HepG2 (cell line): Measurements from ENCODE around the gene NME4. TPM values are rescaled to one million over a fixed set of nuclear protein-coding genes. Genes with fewer than 3 reads are reported as not detected.
A peak's percentile ranks its signal among the peaks of the same experiment; 100 is the strongest.

Source experiments
- BCL3 ChIP-seq: sonication (generic); formaldehyde crosslinking; IDR thresholded peaks from 2 replicates; pipeline ENCODE4 v1.5.1; 2020; ENCODE audit warnings: mild to moderate bottlenecking, missing genetic modification reagents, moderate library complexity
- KDM1A ChIP-seq: IDR thresholded peaks from 2 replicates; pipeline ENCODE4 v1.6.1; 2016; ENCODE audit warnings: missing compliant biosample characterization
- NFIC ChIP-seq: IDR thresholded peaks from 2 replicates; pipeline ENCODE4 v1.6.1; 2012; ENCODE audit warnings: mild to moderate bottlenecking, low read length, inconsistent platforms
- ZNF138 ChIP-seq: sonication (generic); formaldehyde crosslinking; IDR thresholded peaks from 2 replicates; pipeline ENCODE4 v1.5.0; 2020; ENCODE audit warnings: mild to moderate bottlenecking, low read depth, missing genetic modification reagents
- ZNF687 ChIP-seq: sonication (generic); formaldehyde crosslinking; IDR thresholded peaks from 2 replicates; pipeline ENCODE4 v1.5.1; 2020; ENCODE audit warnings: mild to moderate bottlenecking, missing genetic modification reagents, moderate library complexity
- ZNF777 ChIP-seq: sonication (generic); formaldehyde crosslinking; IDR thresholded peaks from 2 replicates; pipeline ENCODE4 v1.4.0; 2020; ENCODE audit warnings: missing genetic modification reagents
- polyA plus RNA-seq, 8 experiments: library from polyadenylated mRNA; depleted of rRNA in 3 of 8; stranded (reverse) in 7 of 8; unstranded in 1 of 8; fragments of >200 nt; fragmentation: Illumina TruSeq in 4 of 8; extraction: Trizol in 4 of 8; gene quantifications; 2 replicates each; pipeline versions ENCODE4 v1.2.1 to v1.2.3, GENCODE V29; 2011 to 2016; ENCODE audit warnings: low read depth in 4 of 8, missing spikeins in 1 of 8, mixed read lengths in 1 of 8; ENCODE audit not compliant: insufficient read depth in 1 of 8
- total RNA-seq, 5 experiments: library from RNA; depleted of rRNA; stranded (reverse); fragments of >200 nt; fragmentation: Illumina TruSeq; extraction: Trizol; gene quantifications; 2 replicates each; pipeline ENCODE4 v1.2.3, GENCODE V29; 2016; ENCODE audit warnings: low read depth in 1 of 5
- TF ChIP-seq, protein P1 (sequence below): IDR thresholded peaks from 2 replicates; pipeline ENCODE4 v1.6.1; 2016; ENCODE audit warnings: missing genetic modification reagents, missing compliant biosample characterization

The NME4 gene
- total and polyA plus RNA-seq, 2 of the 13 experiments (the other 11 are each of a cell fraction or from before 2014, with no cell fraction given), result 121 to 263 TPM

GRCh38 chr16:401468-402348 is 4.7 kb downstream of the NME4 start, which contains the start of gene DECR2 (continued):
- TF ChIP-seq BCL3 (CRISPR knock-in tag) (no peak), ZNF687 (CRISPR knock-in tag) (peak; percentile 83), ZNF138 (CRISPR knock-in tag) (0 out of 2 replicates have a peak, but pooled peaks have one; percentile 53), NFIC (no peak), ZNF777 (CRISPR knock-in tag) (peak; percentile 98), KDM1A (CRISPR knock-in tag) (0 out of 2 replicates have a peak, but pooled peaks have one; percentile 17)
- TF ChIP-seq, protein P1, sequence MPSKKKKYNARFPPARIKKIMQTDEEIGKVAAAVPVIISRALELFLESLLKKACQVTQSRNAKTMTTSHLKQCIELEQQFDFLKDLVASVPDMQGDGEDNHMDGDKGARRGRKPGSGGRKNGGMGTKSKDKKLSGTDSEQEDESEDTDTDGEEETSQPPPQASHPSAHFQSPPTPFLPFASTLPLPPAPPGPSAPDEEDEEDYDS (CRISPR knock-in tag), result no peak
